ENCODE measurements around the gene EPS8. TPM values are rescaled to one million over a fixed set of nuclear protein-coding genes. Genes with fewer than 3 reads are reported as not detected.
A peak's percentile ranks its signal among the peaks of the same experiment; 100 is the strongest.

The EPS8 gene
- 90.3 TPM for polyA plus RNA-seq (2012; ENCODE audit: insufficient read length, low read depth)

GRCh38 chr12:15789220-15790171 is at the start of gene EPS8:
Gene EPS8 (minus strand): TSS chr12:15789388. CDS start chr12:15682951, 106,437 bp downstream.
- peak; percentile 79 for TF ChIP-seq POLR2AphosphoS5 (IDR thresholded peaks at IDR 0.05; ENCODE audit: low read depth, low read length)
- TF ChIP-seq REST (IDR thresholded peaks at IDR 0.05; ENCODE audit: insufficient read depth in 1 of 2, low read depth in 2 of 2, low read length in 2 of 2) = peak in 1 of 2 experiments; percentile 40; a peak in 1 of 4 replicates
- peak; percentile 91 for TF ChIP-seq FOXP2 (optimal IDR thresholded peaks at IDR 0.05; ENCODE audit: borderline replicate concordance, extremely low read depth, extremely low read length, insufficient read depth)
- TF ChIP-seq TAF1 (IDR thresholded peaks at IDR 0.05; ENCODE audit: borderline replicate concordance, insufficient read depth, low read length) = peak; percentile 60; the same call in 1 of the 2 replicates
- TF ChIP-seq SIN3A (IDR thresholded peaks at IDR 0.05; ENCODE audit: borderline replicate concordance, insufficient read depth, low read length) = peak; percentile 16; the same call in 1 of the 2 replicates

GRCh38 chr12:15837141-15837790 is 48.1 kb upstream of the EPS8 start:
- TF ChIP-seq SIN3A (IDR thresholded peaks at IDR 0.05; ENCODE audit: borderline replicate concordance, insufficient read depth, low read length) (no peak), POLR2AphosphoS5 (IDR thresholded peaks at IDR 0.05; ENCODE audit: low read depth, low read length) (no peak), TAF1 (IDR thresholded peaks at IDR 0.05; ENCODE audit: borderline replicate concordance, insufficient read depth, low read length) (no peak), FOXP2 (optimal IDR thresholded peaks at IDR 0.05; ENCODE audit: borderline replicate concordance, extremely low read depth, extremely low read length, insufficient read depth) (no peak)

- TF ChIP-seq POLR2AphosphoS5 (IDR thresholded peaks at IDR 0.05; ENCODE audit: low read depth, low read length) = no peak
- TF ChIP-seq FOXP2 (optimal IDR thresholded peaks at IDR 0.05; ENCODE audit: borderline replicate concordance, extremely low read depth, extremely low read length, insufficient read depth) = no peak
- TF ChIP-seq REST (IDR thresholded peaks at IDR 0.05; ENCODE audit: insufficient read depth in 1 of 2, low read depth in 2 of 2, low read length in 2 of 2) = no peak
- TF ChIP-seq SIN3A (IDR thresholded peaks at IDR 0.05; ENCODE audit: borderline replicate concordance, insufficient read depth, low read length) = no peak
- TF ChIP-seq TAF1 (IDR thresholded peaks at IDR 0.05; ENCODE audit: borderline replicate concordance, insufficient read depth, low read length) = no peak
These were observed 45.4 kb upstream of the EPS8 start for GRCh38 chr12:15834575-15834974.

DNA sequence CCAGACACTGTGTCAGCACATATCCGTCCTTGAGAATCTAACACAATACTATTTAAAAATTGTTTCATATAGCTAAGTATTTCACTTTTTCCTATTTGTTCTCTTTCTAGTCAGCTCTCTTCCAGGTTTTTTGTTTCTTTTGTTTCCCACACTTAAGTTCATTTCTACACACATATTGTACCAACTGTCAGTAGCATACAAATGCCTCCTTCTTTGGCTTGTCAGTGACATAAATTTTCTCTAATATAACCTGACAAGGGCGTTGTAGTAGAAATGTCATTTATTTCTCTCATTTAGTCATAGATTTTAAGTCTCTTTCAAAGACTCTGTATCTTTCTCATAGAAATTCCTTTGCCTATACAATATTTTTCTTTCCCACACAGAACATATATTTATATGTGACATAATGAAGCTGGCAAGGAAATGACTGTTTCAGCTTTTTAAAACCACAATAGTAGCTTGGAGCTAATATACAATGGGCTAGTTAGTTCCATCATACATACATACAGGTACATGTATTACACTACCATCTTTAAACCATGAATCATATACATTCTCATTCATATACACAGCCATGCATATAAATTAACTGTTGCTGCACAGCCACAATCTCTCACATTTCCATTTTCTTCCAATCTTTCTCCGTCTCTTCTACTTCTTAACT is 42.3 kb upstream of the EPS8 start:
- no peak for TF ChIP-seq REST (IDR thresholded peaks at IDR 0.05; ENCODE audit: insufficient read depth in 1 of 2, low read depth in 2 of 2, low read length in 2 of 2)
- no peak for TF ChIP-seq POLR2AphosphoS5 (IDR thresholded peaks at IDR 0.05; ENCODE audit: low read depth, low read length)
- TF ChIP-seq SIN3A (IDR thresholded peaks at IDR 0.05; ENCODE audit: borderline replicate concordance, insufficient read depth, low read length) = no peak
- TF ChIP-seq TAF1 (IDR thresholded peaks at IDR 0.05; ENCODE audit: borderline replicate concordance, insufficient read depth, low read length) = no peak
- TF ChIP-seq FOXP2 (optimal IDR thresholded peaks at IDR 0.05; ENCODE audit: borderline replicate concordance, extremely low read depth, extremely low read length, insufficient read depth) = no peak

- TF ChIP-seq POLR2AphosphoS5 (IDR thresholded peaks at IDR 0.05; ENCODE audit: low read depth, low read length) (no peak), SIN3A (IDR thresholded peaks at IDR 0.05; ENCODE audit: borderline replicate concordance, insufficient read depth, low read length) (no peak), FOXP2 (optimal IDR thresholded peaks at IDR 0.05; ENCODE audit: borderline replicate concordance, extremely low read depth, extremely low read length, insufficient read depth) (no peak), TAF1 (IDR thresholded peaks at IDR 0.05; ENCODE audit: borderline replicate concordance, insufficient read depth, low read length) (no peak), REST (IDR thresholded peaks at IDR 0.05; ENCODE audit: insufficient read depth in 1 of 2, low read depth in 2 of 2, low read length in 2 of 2) (no peak)
These were observed 41.4 kb upstream of the EPS8 start for GRCh38 chr12:15830538-15830937.

Data from PFSK-1 (cell line).